HepG2 (cell line): ENCODE measurements around the gene AGPAT2.
"Not testable (repeated sequence)": the region's sequence is repeated elsewhere in the genome, so short reads cannot be mapped to it uniquely, and the experiment has no call there.

ENCODE experiments used
- GABPA ChIP-seq, 2 experiments: IDR thresholded peaks; 2 replicates each; pipeline ENCODE4 v1.6.1; 2011 to 2016; ENCODE audit warnings: low read depth in 2 of 2, low read length in 1 of 2, missing biosample characterization in 1 of 2, missing genetic modification characterization in 1 of 2
- JUND ChIP-seq: sonication (generic); formaldehyde crosslinking; IDR thresholded peaks from 2 replicates; pipeline ENCODE4 v1.8.0; 2022; ENCODE audit warnings: mild to moderate bottlenecking, missing genetic modification reagents
- SRSF1 ChIP-seq: fragments of 200-400 bp; formaldehyde crosslinking; optimal IDR thresholded peaks from 2 replicates; pipeline ENCODE3; 2017; ENCODE audit warnings: mild to moderate bottlenecking, low read depth, low read length, moderate library complexity
- ZFP36L1 ChIP-seq: sonication (generic); formaldehyde crosslinking; IDR thresholded peaks from 2 replicates; pipeline ENCODE4 v1.8.0; 2022; ENCODE audit warnings: mild to moderate bottlenecking, missing genetic modification reagents, moderate library complexity
- ZNF7 ChIP-seq: IDR thresholded peaks from 2 replicates; pipeline ENCODE4 v1.6.1; 2016; ENCODE audit warnings: missing biosample characterization, missing genetic modification reagents
- TF ChIP-seq, protein P1 (sequence below): sonication (generic); formaldehyde crosslinking; IDR thresholded peaks from 2 replicates; pipeline ENCODE4 v1.4.0; 2020; ENCODE audit warnings: mild to moderate bottlenecking, missing genetic modification reagents

GRCh38 chr9:136632072-136632471 lies 55.2 kb downstream of the AGPAT2 start:
- not testable (repeated sequence) for TF ChIP-seq ZNF7 (CRISPR knock-in tag); SRSF1; GABPA (IDR thresholded peaks at IDR 0.05; ENCODE audit: low read depth, low read length); GABPA (CRISPR knock-in tag; IDR thresholded peaks at IDR 0.05; ENCODE audit: low read depth); ZFP36L1 (CRISPR knock-in tag); JUND (CRISPR knock-in tag)
- TF ChIP-seq, protein P1, sequence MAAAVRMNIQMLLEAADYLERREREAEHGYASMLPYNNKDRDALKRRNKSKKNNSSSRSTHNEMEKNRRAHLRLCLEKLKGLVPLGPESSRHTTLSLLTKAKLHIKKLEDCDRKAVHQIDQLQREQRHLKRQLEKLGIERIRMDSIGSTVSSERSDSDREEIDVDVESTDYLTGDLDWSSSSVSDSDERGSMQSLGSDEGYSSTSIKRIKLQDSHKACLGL (CRISPR knock-in tag) = not testable (repeated sequence)
